K562 (cell line): ENCODE data around the gene GADD45GIP1. TPM values are rescaled to one million over a fixed set of nuclear protein-coding genes. Genes with fewer than 3 reads are reported as not detected.

ENCODE experiments used
- BCL6 ChIP-seq: fragments of 250-450 bp; sonication (Bioruptor Pico); IDR thresholded peaks from 2 replicates; pipeline ENCODE4 v1.4.0; 2020
- BDP1 ChIP-seq: IDR thresholded peaks from 3 replicates; pipeline ENCODE4 v1.6.1; 2011; ENCODE audit not compliant: insufficient read length, insufficient read depth
- BRF2 ChIP-seq: IDR thresholded peaks from 3 replicates; pipeline ENCODE4 v1.6.1; 2011; ENCODE audit warnings: borderline replicate concordance, mild to moderate bottlenecking; ENCODE audit not compliant: insufficient read length, insufficient read depth
- CBX1 ChIP-seq: sonication (generic); IDR thresholded peaks from 2 replicates; pipeline ENCODE4 v1.6.1; 2016; ENCODE audit warnings: antibody characterized with exemption, low read depth, mild to moderate bottlenecking
- CHD1 ChIP-seq: fragments of 200-600 bp; sonication (generic); IDR thresholded peaks from one replicate; pipeline ENCODE4 v1.6.1; 2012; ENCODE audit warnings: mild to moderate bottlenecking, moderate library complexity, low read length, inconsistent platforms
- CREB3L1 ChIP-seq: fragments of 450-650 bp; IDR thresholded peaks from 2 replicates; pipeline ENCODE4 v1.6.1; 2014; ENCODE audit warnings: low read depth, mild to moderate bottlenecking, moderate library complexity, borderline replicate concordance
- E4F1 ChIP-seq: fragments of 250-450 bp; sonication (Bioruptor Pico); IDR thresholded peaks from 2 replicates; pipeline ENCODE4 v1.5.0; 2021; ENCODE audit warnings: mild to moderate bottlenecking, borderline replicate concordance
- ETV1 ChIP-seq: fragments of 450-650 bp; conservative IDR thresholded peaks from 2 replicates; pipeline ENCODE4 v1.6.1; 2016; ENCODE audit warnings: missing genetic modification characterization, control low read depth, low read depth, missing compliant biosample characterization
- GABPB2 ChIP-seq: fragments of 250-450 bp; sonication (Bioruptor Pico); conservative IDR thresholded peaks from 2 replicates; pipeline ENCODE4 v1.5.1; 2021; ENCODE audit warnings: mild to moderate bottlenecking
- GTF2B ChIP-seq: IDR thresholded peaks from 2 replicates; pipeline ENCODE4 v1.6.1; 2011; ENCODE audit not compliant: insufficient read length; ENCODE audit errors: extremely low read depth
- HNRNPUL1 ChIP-seq: fragments of 200-400 bp; formaldehyde crosslinking; IDR thresholded peaks from 2 replicates; pipeline ENCODE4 v1.6.1; 2017; ENCODE audit warnings: low read length
- KDM5B ChIP-seq: fragments of 200-600 bp; sonication (generic); IDR thresholded peaks from 2 replicates; pipeline ENCODE4 v1.6.1; 2012; ENCODE audit warnings: low read depth, mild to moderate bottlenecking, moderate library complexity, low read length, control low read depth, inconsistent platforms; ENCODE audit not compliant: insufficient replicate concordance
- MAFK ChIP-seq: IDR thresholded peaks from 2 replicates; pipeline ENCODE4 v1.6.1; 2011; ENCODE audit warnings: low read length, improper control_type of control experiment
- PHTF2 ChIP-seq: fragments of 250-450 bp; sonication (Bioruptor Pico); IDR thresholded peaks from 2 replicates; pipeline ENCODE4 v1.5.0; 2021; ENCODE audit warnings: mild to moderate bottlenecking
- RBFOX2 ChIP-seq: fragments of 200-400 bp; formaldehyde crosslinking; IDR thresholded peaks from 2 replicates; pipeline ENCODE4 v1.6.1; 2017; ENCODE audit warnings: low read depth, mild to moderate bottlenecking, low read length, moderate library complexity
- SIN3B ChIP-seq: fragments of 450-650 bp; IDR thresholded peaks from 2 replicates; pipeline ENCODE4 v1.6.1; 2017; ENCODE audit warnings: low read depth, mild to moderate bottlenecking, moderate library complexity
- SPI1 ChIP-seq: IDR thresholded peaks from 2 replicates; pipeline ENCODE4 v1.6.1; 2011; ENCODE audit warnings: low read depth, low read length, control low read depth, borderline replicate concordance
- SRF ChIP-seq, 2 experiments: fragments of 250-450, 450-650 bp in 1 of 2; sonication (Bioruptor Pico) in 1 of 2; sonication (generic) in 1 of 2; formaldehyde crosslinking; IDR thresholded peaks; 2 replicates each; pipeline versions ENCODE4 v1.5.0 to v1.5.1; 2020 to 2022; ENCODE audit warnings: mild to moderate bottlenecking in 1 of 2, missing genetic modification reagents in 1 of 2
- SRSF1 ChIP-seq: fragments of 200-400 bp; formaldehyde crosslinking; IDR thresholded peaks from 2 replicates; pipeline ENCODE4 v1.6.1; 2017; ENCODE audit warnings: mild to moderate bottlenecking, low read depth, low read length, moderate library complexity
- THRAP3 ChIP-seq: fragments of 450-650 bp; IDR thresholded peaks from 2 replicates; pipeline ENCODE4 v1.6.1; 2016; ENCODE audit warnings: mild to moderate bottlenecking, inconsistent platforms, borderline replicate concordance
- U2AF2 ChIP-seq: fragments of 200-400 bp; formaldehyde crosslinking; optimal IDR thresholded peaks from 2 replicates; pipeline ENCODE3; 2017; ENCODE audit warnings: low read depth, mild to moderate bottlenecking, low read length
- ZNF217 ChIP-seq: sonication (generic); formaldehyde crosslinking; IDR thresholded peaks from 2 replicates; pipeline ENCODE4 v1.8.0; 2022; ENCODE audit warnings: mild to moderate bottlenecking, missing genetic modification reagents
- ZNF707 ChIP-seq: fragments of 250-450 bp; sonication (Bioruptor Pico); conservative IDR thresholded peaks from 2 replicates; pipeline ENCODE4 v1.8.0; 2022; ENCODE audit warnings: inconsistent platforms, mild to moderate bottlenecking, moderate library complexity
- ZNF717 ChIP-seq: fragments of 250-450 bp; sonication (Bioruptor Pico); IDR thresholded peaks from 2 replicates; pipeline ENCODE4 v1.5.0; 2021
- polyA plus RNA-seq, 8 experiments: library from polyadenylated mRNA; depleted of rRNA in 4 of 8; stranded (reverse) in 5 of 8; unstranded in 3 of 8; fragments of >200 nt; fragmentation: Nextera tagmentation in 2 of 8; fragmentation: Illumina TruSeq in 1 of 8; extraction: Ambion mirVana in 2 of 8; extraction: Trizol in 1 of 8; gene quantifications; 2 replicates each; pipeline versions ENCODE4 v1.2.1 to v1.2.3, GENCODE V29; 2011 to 2014; ENCODE audit warnings: inconsistent platforms in 1 of 8, missing spikeins in 1 of 8
- total RNA-seq, 7 experiments: library from RNA; depleted of rRNA in 6 of 7; stranded (reverse); fragments of >200 nt in 6 of 7; fragmentation: Illumina TruSeq in 2 of 7; extraction: Trizol in 2 of 7; gene quantifications; 2 replicates each; pipeline versions ENCODE4 v1.2.1 to v1.2.3, GENCODE V29; 2011 to 2021; ENCODE audit warnings: low replicate concordance in 1 of 7

GADD45GIP1 gene
- total and polyA plus RNA-seq, 9 of the 15 experiments (the other 6 are each of a cell fraction or from before 2014, with no cell fraction given): 5.1 to 161 (median 29.2) TPM

GRCh38 chr19:12983542-12984142, 26.6 kb upstream of the GADD45GIP1 start (continued):
- TF ChIP-seq SPI1 (no peak), ZNF707 (CRISPR knock-in tag) (no peak), GTF2B (no peak), ETV1 (tag) (no peak), CBX1 (no peak), BCL6 (CRISPR knock-in tag) (no peak), ZNF717 (no peak), BDP1 (no peak), SRSF1 (no peak), HNRNPUL1 (no peak), PHTF2 (no peak), CREB3L1 (no peak), GABPB2 (no peak), KDM5B (no peak), MAFK (peak; percentile 21; the same call in 1 of the 2 replicates), CHD1 (no peak), SIN3B (no peak; the same call in 1 of the 2 replicates), ZNF217 (CRISPR knock-in tag) (no peak), THRAP3 (peak; percentile 77; the same call in 1 of the 2 replicates), U2AF2 (no peak), E4F1 (CRISPR knock-in tag) (no peak), SRF (CRISPR knock-in tag; IDR thresholded peaks at IDR 0.05) (no peak), BRF2 (no peak), RBFOX2 (peak; percentile 55; the same call in 1 of the 2 replicates)
